ENCODE data around the gene EEF1AKMT1. TPM values are rescaled to one million over a fixed set of nuclear protein-coding genes. Genes with fewer than 3 reads are reported as not detected.

EEF1AKMT1 gene
- total and polyA plus RNA-seq, 2 experiments from 2014 or later, result 3.2 to 7.6 TPM

- Histone ChIP-seq H3K4me2 (no peak overlapping the region), H3K9me2 (ENCODE audit: insufficient read depth) (no peaks in the 10 kb centered on the region), H3K27ac (ENCODE audit: low read depth) (no peak overlapping the region), H2AFZ (no peak overlapping the region), H3K4me1 (ENCODE audit: insufficient read depth) (no peaks in the 10 kb centered on the region), H3F3A (replicated peaks; ENCODE audit: low read depth) (no peaks in the 10 kb centered on the region), H3K27me3 (ENCODE audit: insufficient read depth) (no peaks in the 10 kb centered on the region), H3K36me3 (ENCODE audit: insufficient read depth) (no peaks in the 10 kb centered on the region), H4K20me1 (replicated peaks; ENCODE audit: insufficient read depth) (0 out of 2 replicates have a peak, but pooled peaks cover 4% of the 10 kb centered on the region), H3K4me3 (no peak overlapping the region), H3K79me2 (replicated peaks; ENCODE audit: insufficient read depth) (no peaks in the 10 kb centered on the region)
- Mint-ChIP-seq H3K27ac (no peak overlapping the region), H3K36me3 (ENCODE audit: low read depth) (peaks cover 7% of the 10 kb centered on the region; the same call in 2 of the 3 replicates), H3K27me3 (ENCODE audit: insufficient read depth, low read depth, poor library complexity) (peaks cover 3% of the 10 kb centered on the region), H3K4me3 (no peak overlapping the region), H3K9me3 (peaks cover 8% of the 10 kb centered on the region), H3K4me1 (no peaks in the 10 kb centered on the region)
- ATAC-seq (no peak), DNase-seq (ENCODE audit: low spot score) (no peak)
- TF ChIP-seq CTCF (conservative IDR thresholded peaks at IDR 0.05; ENCODE audit: low read depth in 2 of 2) (no peak), CREB1 (CRISPR knock-in tag; IDR thresholded peaks at IDR 0.05; ENCODE audit: low read depth) (no peak), ZNF331 (CRISPR knock-in tag; IDR thresholded peaks at IDR 0.05; ENCODE audit: low read depth) (no peak), POLR2AphosphoS5 (IDR thresholded peaks at IDR 0.05; ENCODE audit: low read depth) (no peak), NANOG (IDR thresholded peaks at IDR 0.05; ENCODE audit: borderline replicate concordance) (no peak), ZNF114 (CRISPR knock-in tag; IDR thresholded peaks at IDR 0.05) (no peak), STAT1 (IDR thresholded peaks at IDR 0.05; ENCODE audit: unreplicated experiment) (no peak), EZH2phosphoT487 (IDR thresholded peaks at IDR 0.05; ENCODE audit: unreplicated experiment) (no peak), EZH2 (IDR thresholded peaks at IDR 0.05; ENCODE audit: low read depth, unreplicated experiment) (no peak)
- TF ChIP-seq, protein P1, sequence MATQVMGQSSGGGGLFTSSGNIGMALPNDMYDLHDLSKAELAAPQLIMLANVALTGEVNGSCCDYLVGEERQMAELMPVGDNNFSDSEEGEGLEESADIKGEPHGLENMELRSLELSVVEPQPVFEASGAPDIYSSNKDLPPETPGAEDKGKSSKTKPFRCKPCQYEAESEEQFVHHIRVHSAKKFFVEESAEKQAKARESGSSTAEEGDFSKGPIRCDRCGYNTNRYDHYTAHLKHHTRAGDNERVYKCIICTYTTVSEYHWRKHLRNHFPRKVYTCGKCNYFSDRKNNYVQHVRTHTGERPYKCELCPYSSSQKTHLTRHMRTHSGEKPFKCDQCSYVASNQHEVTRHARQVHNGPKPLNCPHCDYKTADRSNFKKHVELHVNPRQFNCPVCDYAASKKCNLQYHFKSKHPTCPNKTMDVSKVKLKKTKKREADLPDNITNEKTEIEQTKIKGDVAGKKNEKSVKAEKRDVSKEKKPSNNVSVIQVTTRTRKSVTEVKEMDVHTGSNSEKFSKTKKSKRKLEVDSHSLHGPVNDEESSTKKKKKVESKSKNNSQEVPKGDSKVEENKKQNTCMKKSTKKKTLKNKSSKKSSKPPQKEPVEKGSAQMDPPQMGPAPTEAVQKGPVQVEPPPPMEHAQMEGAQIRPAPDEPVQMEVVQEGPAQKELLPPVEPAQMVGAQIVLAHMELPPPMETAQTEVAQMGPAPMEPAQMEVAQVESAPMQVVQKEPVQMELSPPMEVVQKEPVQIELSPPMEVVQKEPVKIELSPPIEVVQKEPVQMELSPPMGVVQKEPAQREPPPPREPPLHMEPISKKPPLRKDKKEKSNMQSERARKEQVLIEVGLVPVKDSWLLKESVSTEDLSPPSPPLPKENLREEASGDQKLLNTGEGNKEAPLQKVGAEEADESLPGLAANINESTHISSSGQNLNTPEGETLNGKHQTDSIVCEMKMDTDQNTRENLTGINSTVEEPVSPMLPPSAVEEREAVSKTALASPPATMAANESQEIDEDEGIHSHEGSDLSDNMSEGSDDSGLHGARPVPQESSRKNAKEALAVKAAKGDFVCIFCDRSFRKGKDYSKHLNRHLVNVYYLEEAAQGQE (IDR thresholded peaks at IDR 0.05; ENCODE audit: unreplicated experiment), result no peak
- TF ChIP-seq, protein P2, sequence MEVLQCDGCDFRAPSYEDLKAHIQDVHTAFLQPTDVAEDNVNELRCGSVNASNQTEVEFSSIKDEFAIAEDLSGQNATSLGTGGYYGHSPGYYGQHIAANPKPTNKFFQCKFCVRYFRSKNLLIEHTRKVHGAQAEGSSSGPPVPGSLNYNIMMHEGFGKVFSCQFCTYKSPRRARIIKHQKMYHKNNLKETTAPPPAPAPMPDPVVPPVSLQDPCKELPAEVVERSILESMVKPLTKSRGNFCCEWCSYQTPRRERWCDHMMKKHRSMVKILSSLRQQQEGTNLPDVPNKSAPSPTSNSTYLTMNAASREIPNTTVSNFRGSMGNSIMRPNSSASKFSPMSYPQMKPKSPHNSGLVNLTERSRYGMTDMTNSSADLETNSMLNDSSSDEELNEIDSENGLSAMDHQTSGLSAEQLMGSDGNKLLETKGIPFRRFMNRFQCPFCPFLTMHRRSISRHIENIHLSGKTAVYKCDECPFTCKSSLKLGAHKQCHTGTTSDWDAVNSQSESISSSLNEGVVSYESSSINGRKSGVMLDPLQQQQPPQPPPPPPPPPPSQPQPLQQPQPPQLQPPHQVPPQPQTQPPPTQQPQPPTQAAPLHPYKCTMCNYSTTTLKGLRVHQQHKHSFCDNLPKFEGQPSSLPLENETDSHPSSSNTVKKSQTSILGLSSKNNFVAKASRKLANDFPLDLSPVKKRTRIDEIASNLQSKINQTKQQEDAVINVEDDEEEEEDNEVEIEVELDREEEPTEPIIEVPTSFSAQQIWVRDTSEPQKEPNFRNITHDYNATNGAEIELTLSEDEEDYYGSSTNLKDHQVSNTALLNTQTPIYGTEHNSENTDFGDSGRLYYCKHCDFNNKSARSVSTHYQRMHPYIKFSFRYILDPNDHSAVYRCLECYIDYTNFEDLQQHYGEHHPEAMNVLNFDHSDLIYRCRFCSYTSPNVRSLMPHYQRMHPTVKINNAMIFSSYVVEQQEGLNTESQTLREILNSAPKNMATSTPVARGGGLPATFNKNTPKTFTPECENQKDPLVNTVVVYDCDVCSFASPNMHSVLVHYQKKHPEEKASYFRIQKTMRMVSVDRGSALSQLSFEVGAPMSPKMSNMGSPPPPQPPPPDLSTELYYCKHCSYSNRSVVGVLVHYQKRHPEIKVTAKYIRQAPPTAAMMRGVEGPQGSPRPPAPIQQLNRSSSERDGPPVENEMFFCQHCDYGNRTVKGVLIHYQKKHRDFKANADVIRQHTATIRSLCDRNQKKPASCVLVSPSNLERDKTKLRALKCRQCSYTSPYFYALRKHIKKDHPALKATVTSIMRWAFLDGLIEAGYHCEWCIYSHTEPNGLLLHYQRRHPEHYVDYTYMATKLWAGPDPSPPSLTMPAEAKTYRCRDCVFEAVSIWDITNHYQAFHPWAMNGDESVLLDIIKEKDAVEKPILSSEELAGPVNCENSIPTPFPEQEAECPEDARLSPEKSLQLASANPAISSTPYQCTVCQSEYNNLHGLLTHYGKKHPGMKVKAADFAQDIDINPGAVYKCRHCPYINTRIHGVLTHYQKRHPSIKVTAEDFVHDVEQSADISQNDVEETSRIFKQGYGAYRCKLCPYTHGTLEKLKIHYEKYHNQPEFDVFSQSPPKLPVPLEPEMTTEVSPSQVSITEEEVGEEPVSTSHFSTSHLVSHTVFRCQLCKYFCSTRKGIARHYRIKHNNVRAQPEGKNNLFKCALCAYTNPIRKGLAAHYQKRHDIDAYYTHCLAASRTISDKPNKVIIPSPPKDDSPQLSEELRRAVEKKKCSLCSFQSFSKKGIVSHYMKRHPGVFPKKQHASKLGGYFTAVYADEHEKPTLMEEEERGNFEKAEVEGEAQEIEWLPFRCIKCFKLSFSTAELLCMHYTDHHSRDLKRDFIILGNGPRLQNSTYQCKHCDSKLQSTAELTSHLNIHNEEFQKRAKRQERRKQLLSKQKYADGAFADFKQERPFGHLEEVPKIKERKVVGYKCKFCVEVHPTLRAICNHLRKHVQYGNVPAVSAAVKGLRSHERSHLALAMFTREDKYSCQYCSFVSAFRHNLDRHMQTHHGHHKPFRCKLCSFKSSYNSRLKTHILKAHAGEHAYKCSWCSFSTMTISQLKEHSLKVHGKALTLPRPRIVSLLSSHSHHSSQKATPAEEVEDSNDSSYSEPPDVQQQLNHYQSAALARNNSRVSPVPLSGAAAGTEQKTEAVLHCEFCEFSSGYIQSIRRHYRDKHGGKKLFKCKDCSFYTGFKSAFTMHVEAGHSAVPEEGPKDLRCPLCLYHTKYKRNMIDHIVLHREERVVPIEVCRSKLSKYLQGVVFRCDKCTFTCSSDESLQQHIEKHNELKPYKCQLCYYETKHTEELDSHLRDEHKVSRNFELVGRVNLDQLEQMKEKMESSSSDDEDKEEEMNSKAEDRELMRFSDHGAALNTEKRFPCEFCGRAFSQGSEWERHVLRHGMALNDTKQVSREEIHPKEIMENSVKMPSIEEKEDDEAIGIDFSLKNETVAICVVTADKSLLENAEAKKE (CRISPR knock-in tag; IDR thresholded peaks at IDR 0.05), result no peak
Observed at GRCh38 chr13:20738616-20739015, 35.1 kb downstream of the EEF1AKMT1 start.

Data from GM23338 (cell line).